WI38 (cell line): ENCODE data around the gene IFT22.

Experiments used
- H3K4me3 ChIP-seq: 2 replicates; pipeline ENCODE4 v1.5.1; 2011; ENCODE audit warnings: low read depth, mild to moderate bottlenecking, control low read depth, low read length
- TF ChIP-seq, protein P1 (sequence below): IDR thresholded peaks from 2 replicates; pipeline ENCODE4 v1.5.1; 2012; ENCODE audit warnings: low read depth, mild to moderate bottlenecking, control low read depth, low read length

Gene IFT22

DNA sequence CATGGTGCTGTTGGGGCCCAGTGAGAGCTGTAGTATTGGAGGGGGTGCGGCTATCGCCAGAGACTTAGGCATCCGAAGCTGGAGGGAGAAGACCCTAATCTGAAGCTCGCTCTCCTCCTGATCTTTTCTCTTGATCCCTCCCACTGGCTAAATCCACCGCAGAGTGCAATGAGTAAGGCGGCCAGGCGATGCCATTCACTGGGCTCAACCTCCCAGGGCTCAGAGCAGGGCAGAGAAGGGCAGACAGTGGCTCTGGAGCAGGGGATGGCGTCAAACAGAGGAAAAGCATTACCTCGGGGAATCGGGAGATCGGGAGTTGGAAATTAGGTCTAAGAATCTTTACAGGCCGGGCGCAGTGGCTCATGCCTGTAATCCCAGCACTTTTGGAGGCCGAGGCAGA is 18.8 kb upstream of the IFT22 start:
- no peak overlapping the region for H3K4me3 ChIP-seq

DNA sequence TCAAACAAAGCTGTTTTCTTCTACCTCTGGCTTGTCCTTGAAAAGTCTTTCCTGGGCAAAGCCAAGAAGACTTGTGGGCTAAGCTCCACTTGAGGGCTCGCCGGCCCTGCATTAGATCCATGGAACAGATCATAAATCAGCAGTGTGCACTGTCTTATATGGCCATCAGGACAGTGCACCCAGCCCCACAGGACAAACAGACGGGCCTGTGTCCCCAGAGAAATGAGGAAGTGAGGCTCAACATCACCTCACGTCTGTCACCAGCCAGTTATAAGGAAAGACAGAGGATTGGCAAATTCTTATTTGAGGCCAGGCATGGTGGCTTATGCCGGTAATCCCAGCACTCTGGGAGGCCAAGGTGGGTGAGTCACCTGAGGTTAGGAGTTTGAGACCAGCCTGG is 12.3 kb upstream of the IFT22 start:
- TF ChIP-seq, protein P1, sequence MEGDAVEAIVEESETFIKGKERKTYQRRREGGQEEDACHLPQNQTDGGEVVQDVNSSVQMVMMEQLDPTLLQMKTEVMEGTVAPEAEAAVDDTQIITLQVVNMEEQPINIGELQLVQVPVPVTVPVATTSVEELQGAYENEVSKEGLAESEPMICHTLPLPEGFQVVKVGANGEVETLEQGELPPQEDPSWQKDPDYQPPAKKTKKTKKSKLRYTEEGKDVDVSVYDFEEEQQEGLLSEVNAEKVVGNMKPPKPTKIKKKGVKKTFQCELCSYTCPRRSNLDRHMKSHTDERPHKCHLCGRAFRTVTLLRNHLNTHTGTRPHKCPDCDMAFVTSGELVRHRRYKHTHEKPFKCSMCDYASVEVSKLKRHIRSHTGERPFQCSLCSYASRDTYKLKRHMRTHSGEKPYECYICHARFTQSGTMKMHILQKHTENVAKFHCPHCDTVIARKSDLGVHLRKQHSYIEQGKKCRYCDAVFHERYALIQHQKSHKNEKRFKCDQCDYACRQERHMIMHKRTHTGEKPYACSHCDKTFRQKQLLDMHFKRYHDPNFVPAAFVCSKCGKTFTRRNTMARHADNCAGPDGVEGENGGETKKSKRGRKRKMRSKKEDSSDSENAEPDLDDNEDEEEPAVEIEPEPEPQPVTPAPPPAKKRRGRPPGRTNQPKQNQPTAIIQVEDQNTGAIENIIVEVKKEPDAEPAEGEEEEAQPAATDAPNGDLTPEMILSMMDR = no peak
- H3K4me3 ChIP-seq = no peak overlapping the region

More for the DNA sequence above, 18.8 kb upstream of the IFT22 start:
- TF ChIP-seq, protein P1 = no peak

GRCh38 chr7:101332026-101332425 is 10.4 kb upstream of the IFT22 start:
- H3K4me3 ChIP-seq = no peak overlapping the region
- TF ChIP-seq, protein P1 = no peak

GRCh38 chr7:101330011-101330484 is 8.4 kb upstream of the IFT22 start:
- TF ChIP-seq, protein P1 = no peak
- no peak overlapping the region for H3K4me3 ChIP-seq

DNA sequence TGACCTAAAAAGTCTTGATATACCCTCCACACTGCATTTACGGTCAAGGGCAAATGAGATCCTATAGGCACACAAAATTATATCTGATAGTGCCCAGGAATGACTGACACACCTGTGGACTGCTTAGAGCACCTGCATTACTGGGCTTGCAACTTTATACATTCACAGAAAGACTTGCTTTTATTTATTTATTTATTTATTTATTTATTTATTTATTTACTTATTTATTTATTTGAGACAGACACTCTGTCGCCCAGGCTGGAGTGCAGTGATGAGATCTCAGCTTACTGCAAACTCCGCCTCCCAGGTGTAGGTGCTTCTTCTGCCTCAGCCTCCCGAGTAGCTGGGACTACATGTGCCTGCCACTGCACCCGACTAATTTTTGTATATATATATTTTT is 6.5 kb upstream of the IFT22 start:
- H3K4me3 ChIP-seq = no peak overlapping the region
- TF ChIP-seq, protein P1 = no peak

DNA sequence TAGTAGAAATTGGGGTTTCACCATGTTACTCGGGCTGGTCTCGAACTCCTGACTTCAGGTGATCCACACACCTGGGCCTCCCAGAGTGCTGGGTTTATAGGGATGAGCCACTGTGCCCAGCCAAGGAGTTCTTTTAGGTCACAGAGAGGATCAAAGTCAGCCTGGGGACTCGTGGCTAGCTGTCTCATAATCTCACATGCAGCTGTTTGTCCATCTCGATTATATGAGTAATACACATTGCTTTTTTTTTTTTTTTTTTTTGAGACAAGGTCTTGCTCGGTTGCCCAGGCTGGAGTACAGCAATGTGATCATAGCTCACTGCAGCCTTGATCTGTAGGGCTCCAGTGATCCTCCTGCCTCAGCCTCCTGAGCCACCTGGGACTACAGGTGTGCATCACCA is 2.2 kb downstream of the IFT22 start:
- no peak overlapping the region for H3K4me3 ChIP-seq
- TF ChIP-seq, protein P1 = no peak

GRCh38 chr7:101315336-101315735 is 6.3 kb downstream of the IFT22 start:
- TF ChIP-seq, protein P1 = peak; percentile 37; the same call in 1 of the 2 replicates
- H3K4me3 ChIP-seq = no peak overlapping the region
